HepG2 (cell line): ENCODE results near the gene SERPINA3. TPM values are rescaled to one million over a fixed set of nuclear protein-coding genes. Genes with fewer than 3 reads are reported as not detected.
A peak's percentile ranks its signal among the peaks of the same experiment; 100 is the strongest.

Experiments
- BRD4 ChIP-seq: sonication (generic); formaldehyde crosslinking; IDR thresholded peaks from 2 replicates; pipeline ENCODE4 v1.4.0; 2020; ENCODE audit warnings: missing genetic modification reagents
- FOXA1 ChIP-seq, 2 experiments: fragments of 450-650 bp in 1 of 2; sonication (generic) in 1 of 2; formaldehyde crosslinking in 1 of 2; IDR thresholded peaks; 2 replicates each; pipeline versions ENCODE4 v1.4.0 to v1.6.1; 2016 to 2020; ENCODE audit warnings: missing genetic modification reagents in 1 of 2
- FOXC1 ChIP-seq: sonication (generic); formaldehyde crosslinking; IDR thresholded peaks from 2 replicates; pipeline ENCODE4 v1.8.0; 2022; ENCODE audit warnings: mild to moderate bottlenecking, missing genetic modification reagents, borderline replicate concordance
- HDAC1 ChIP-seq: sonication (generic); formaldehyde crosslinking; IDR thresholded peaks from 2 replicates; pipeline ENCODE4 v1.5.1; 2020; ENCODE audit warnings: mild to moderate bottlenecking, missing genetic modification reagents
- LCORL ChIP-seq, 2 experiments: fragments of 450-650 bp in 1 of 2; sonication (generic) in 1 of 2; formaldehyde crosslinking in 1 of 2; IDR thresholded peaks; 2 replicates each; pipeline versions ENCODE4 v1.5.0 to v1.6.1; 2017 to 2020; ENCODE audit warnings: antibody characterized with exemption in 1 of 2, missing genetic modification reagents in 1 of 2
- MEIS2 ChIP-seq: sonication (generic); formaldehyde crosslinking; IDR thresholded peaks from 2 replicates; pipeline ENCODE4 v1.9.0; 2021; ENCODE audit warnings: mild to moderate bottlenecking, missing genetic modification reagents
- NR2C2 ChIP-seq: sonication (generic); formaldehyde crosslinking; IDR thresholded peaks from 2 replicates; pipeline ENCODE4 v1.4.0; 2020; ENCODE audit warnings: missing genetic modification reagents, mild to moderate bottlenecking, moderate library complexity, borderline replicate concordance
- NRL ChIP-seq: sonication (generic); formaldehyde crosslinking; IDR thresholded peaks from 2 replicates; pipeline ENCODE4 v1.5.0; 2020; ENCODE audit warnings: missing genetic modification reagents, mild to moderate bottlenecking, moderate library complexity, borderline replicate concordance
- ZFP41 ChIP-seq: sonication (generic); formaldehyde crosslinking; IDR thresholded peaks from 2 replicates; pipeline ENCODE4 v1.4.0; 2020; ENCODE audit warnings: mild to moderate bottlenecking, missing genetic modification reagents, borderline replicate concordance
- ZIK1 ChIP-seq: sonication (generic); formaldehyde crosslinking; IDR thresholded peaks from 2 replicates; pipeline ENCODE4 v1.5.0; 2020; ENCODE audit warnings: mild to moderate bottlenecking, low read depth, missing genetic modification reagents, borderline replicate concordance
- ZMAT5 ChIP-seq: sonication (generic); formaldehyde crosslinking; IDR thresholded peaks from 2 replicates; pipeline ENCODE4 v1.5.0; 2020; ENCODE audit warnings: mild to moderate bottlenecking, low read depth, missing genetic modification reagents, borderline replicate concordance
- ZNF136 ChIP-seq: sonication (generic); formaldehyde crosslinking; IDR thresholded peaks from 2 replicates; pipeline ENCODE4 v1.8.1; 2022; ENCODE audit warnings: low read depth, mild to moderate bottlenecking, moderate library complexity, missing genetic modification reagents
- ZNF251 ChIP-seq: sonication (generic); formaldehyde crosslinking; IDR thresholded peaks from 2 replicates; pipeline ENCODE4 v1.9.0; 2021; ENCODE audit warnings: mild to moderate bottlenecking, missing genetic modification reagents
- ZNF484 ChIP-seq: sonication (generic); formaldehyde crosslinking; IDR thresholded peaks from 2 replicates; pipeline ENCODE4 v1.5.1; 2020; ENCODE audit warnings: mild to moderate bottlenecking, low read depth, missing genetic modification reagents, borderline replicate concordance
- ZNF556 ChIP-seq: sonication (generic); formaldehyde crosslinking; IDR thresholded peaks from 2 replicates; pipeline ENCODE4 v1.4.0; 2020; ENCODE audit warnings: mild to moderate bottlenecking, missing genetic modification reagents, borderline replicate concordance
- ZNF562 ChIP-seq: sonication (generic); formaldehyde crosslinking; IDR thresholded peaks from 2 replicates; pipeline ENCODE4 v1.8.0; 2022; ENCODE audit warnings: missing genetic modification reagents, borderline replicate concordance
- ZNF720 ChIP-seq: sonication (generic); formaldehyde crosslinking; IDR thresholded peaks from 2 replicates; pipeline ENCODE4 v1.4.0; 2020; ENCODE audit warnings: missing genetic modification reagents
- ZNF790 ChIP-seq: sonication (generic); formaldehyde crosslinking; IDR thresholded peaks from 2 replicates; pipeline ENCODE4 v1.8.0; 2022; ENCODE audit warnings: missing genetic modification reagents, mild to moderate bottlenecking, borderline replicate concordance
- polyA plus RNA-seq, 8 experiments: library from polyadenylated mRNA; depleted of rRNA in 3 of 8; stranded (reverse) in 7 of 8; unstranded in 1 of 8; fragments of >200 nt; fragmentation: Illumina TruSeq in 4 of 8; extraction: Trizol in 4 of 8; gene quantifications; 2 replicates each; pipeline versions ENCODE4 v1.2.1 to v1.2.3, GENCODE V29; 2011 to 2016; ENCODE audit warnings: low read depth in 4 of 8, missing spikeins in 1 of 8, mixed read lengths in 1 of 8; ENCODE audit not compliant: insufficient read depth in 1 of 8
- total RNA-seq, 5 experiments: library from RNA; depleted of rRNA; stranded (reverse); fragments of >200 nt; fragmentation: Illumina TruSeq; extraction: Trizol; gene quantifications; 2 replicates each; pipeline ENCODE4 v1.2.3, GENCODE V29; 2016; ENCODE audit warnings: low read depth in 1 of 5
- TF ChIP-seq, protein P1 (sequence below): sonication (generic); formaldehyde crosslinking; IDR thresholded peaks from 2 replicates; pipeline ENCODE4 v1.4.0; 2020; ENCODE audit warnings: mild to moderate bottlenecking, missing genetic modification reagents, borderline replicate concordance
- TF ChIP-seq, protein P2 (sequence below): sonication (generic); formaldehyde crosslinking; IDR thresholded peaks from 2 replicates; pipeline ENCODE4 v1.4.0; 2020; ENCODE audit warnings: missing genetic modification reagents, borderline replicate concordance

SERPINA3 gene
- total and polyA plus RNA-seq, 2 of the 13 experiments (the other 11 are each of a cell fraction or from before 2014, with no cell fraction given), result 825 to 2,200 TPM

DNA sequence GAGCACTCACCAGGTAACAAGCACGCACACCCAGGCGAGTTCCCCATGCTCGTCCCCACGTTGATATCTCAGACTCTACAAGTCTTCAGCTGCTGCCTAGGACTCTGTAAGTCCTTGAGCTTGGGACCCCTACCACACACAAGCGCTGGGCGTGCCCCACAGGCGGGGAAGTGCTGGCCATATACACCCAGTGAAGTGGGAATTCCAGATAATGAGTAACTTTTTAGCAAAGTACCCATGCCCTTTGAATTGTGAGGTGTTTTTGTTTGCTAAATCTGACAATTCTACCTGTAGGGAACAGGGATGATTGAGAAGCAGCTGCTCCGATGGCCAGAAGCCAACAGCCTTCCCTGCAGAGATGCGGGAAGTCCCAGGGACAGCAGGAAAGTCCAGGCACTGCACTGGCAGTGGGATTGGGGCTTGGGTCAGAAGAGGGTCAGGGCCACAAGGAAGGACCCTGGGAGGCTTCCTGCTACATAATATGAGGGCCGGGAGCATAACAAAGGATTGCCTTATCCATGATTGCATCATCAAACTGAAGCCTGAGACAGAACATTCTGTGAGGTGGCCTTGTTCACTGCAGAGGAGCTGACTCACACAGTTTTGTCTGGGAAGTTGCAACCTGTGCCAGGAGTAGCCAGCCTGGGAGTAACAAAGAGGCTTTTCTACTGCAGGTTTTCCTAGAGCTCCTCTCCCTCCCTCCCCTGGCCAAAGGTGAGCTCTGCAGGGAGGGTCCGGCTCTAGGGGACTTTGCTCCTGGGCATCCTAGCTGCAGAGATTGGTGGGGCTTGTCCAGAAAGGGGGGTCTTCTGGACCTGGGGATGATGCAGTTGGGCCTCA, 13.2 kb upstream of the SERPINA3 start (continued):
- TF ChIP-seq ZFP41 (CRISPR knock-in tag) (no peak), ZNF251 (CRISPR knock-in tag) (no peak), ZNF556 (CRISPR knock-in tag) (no peak), MEIS2 (peak; percentile 30), FOXA1 (IDR thresholded peaks at IDR 0.05) (no peak), FOXA1 (CRISPR knock-in tag; IDR thresholded peaks at IDR 0.05) (peak; percentile 71; the same call in 1 of the 2 replicates), BRD4 (CRISPR knock-in tag) (peak; percentile 74; the same call in 1 of the 2 replicates), ZNF136 (CRISPR knock-in tag) (0 out of 2 replicates have a peak, but pooled peaks have one; percentile 68), HDAC1 (CRISPR knock-in tag) (peak; percentile 80), ZNF720 (no peak), ZNF484 (no peak), ZIK1 (no peak), ZNF790 (CRISPR knock-in tag) (no peak), NRL (CRISPR knock-in tag) (no peak; the same call in 1 of the 2 replicates), ZMAT5 (CRISPR knock-in tag) (no peak), LCORL (IDR thresholded peaks at IDR 0.05) (peak; percentile 56), LCORL (CRISPR knock-in tag; IDR thresholded peaks at IDR 0.05) (peak; percentile 87), ZNF562 (CRISPR knock-in tag) (no peak), NR2C2 (CRISPR knock-in tag) (peak; percentile 91), FOXC1 (CRISPR knock-in tag) (peak; percentile 90)
- TF ChIP-seq, protein P1, sequence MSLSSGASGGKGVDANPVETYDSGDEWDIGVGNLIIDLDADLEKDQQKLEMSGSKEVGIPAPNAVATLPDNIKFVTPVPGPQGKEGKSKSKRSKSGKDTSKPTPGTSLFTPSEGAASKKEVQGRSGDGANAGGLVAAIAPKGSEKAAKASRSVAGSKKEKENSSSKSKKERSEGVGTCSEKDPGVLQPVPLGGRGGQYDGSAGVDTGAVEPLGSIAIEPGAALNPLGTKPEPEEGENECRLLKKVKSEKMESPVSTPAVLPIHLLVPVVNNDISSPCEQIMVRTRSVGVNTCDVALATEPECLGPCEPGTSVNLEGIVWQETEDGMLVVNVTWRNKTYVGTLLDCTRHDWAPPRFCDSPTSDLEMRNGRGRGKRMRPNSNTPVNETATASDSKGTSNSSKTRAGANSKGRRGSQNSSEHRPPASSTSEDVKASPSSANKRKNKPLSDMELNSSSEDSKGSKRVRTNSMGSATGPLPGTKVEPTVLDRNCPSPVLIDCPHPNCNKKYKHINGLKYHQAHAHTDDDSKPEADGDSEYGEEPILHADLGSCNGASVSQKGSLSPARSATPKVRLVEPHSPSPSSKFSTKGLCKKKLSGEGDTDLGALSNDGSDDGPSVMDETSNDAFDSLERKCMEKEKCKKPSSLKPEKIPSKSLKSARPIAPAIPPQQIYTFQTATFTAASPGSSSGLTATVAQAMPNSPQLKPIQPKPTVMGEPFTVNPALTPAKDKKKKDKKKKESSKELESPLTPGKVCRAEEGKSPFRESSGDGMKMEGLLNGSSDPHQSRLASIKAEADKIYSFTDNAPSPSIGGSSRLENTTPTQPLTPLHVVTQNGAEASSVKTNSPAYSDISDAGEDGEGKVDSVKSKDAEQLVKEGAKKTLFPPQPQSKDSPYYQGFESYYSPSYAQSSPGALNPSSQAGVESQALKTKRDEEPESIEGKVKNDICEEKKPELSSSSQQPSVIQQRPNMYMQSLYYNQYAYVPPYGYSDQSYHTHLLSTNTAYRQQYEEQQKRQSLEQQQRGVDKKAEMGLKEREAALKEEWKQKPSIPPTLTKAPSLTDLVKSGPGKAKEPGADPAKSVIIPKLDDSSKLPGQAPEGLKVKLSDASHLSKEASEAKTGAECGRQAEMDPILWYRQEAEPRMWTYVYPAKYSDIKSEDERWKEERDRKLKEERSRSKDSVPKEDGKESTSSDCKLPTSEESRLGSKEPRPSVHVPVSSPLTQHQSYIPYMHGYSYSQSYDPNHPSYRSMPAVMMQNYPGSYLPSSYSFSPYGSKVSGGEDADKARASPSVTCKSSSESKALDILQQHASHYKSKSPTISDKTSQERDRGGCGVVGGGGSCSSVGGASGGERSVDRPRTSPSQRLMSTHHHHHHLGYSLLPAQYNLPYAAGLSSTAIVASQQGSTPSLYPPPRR (CRISPR knock-in tag), result peak; percentile 95
- TF ChIP-seq, protein P2, sequence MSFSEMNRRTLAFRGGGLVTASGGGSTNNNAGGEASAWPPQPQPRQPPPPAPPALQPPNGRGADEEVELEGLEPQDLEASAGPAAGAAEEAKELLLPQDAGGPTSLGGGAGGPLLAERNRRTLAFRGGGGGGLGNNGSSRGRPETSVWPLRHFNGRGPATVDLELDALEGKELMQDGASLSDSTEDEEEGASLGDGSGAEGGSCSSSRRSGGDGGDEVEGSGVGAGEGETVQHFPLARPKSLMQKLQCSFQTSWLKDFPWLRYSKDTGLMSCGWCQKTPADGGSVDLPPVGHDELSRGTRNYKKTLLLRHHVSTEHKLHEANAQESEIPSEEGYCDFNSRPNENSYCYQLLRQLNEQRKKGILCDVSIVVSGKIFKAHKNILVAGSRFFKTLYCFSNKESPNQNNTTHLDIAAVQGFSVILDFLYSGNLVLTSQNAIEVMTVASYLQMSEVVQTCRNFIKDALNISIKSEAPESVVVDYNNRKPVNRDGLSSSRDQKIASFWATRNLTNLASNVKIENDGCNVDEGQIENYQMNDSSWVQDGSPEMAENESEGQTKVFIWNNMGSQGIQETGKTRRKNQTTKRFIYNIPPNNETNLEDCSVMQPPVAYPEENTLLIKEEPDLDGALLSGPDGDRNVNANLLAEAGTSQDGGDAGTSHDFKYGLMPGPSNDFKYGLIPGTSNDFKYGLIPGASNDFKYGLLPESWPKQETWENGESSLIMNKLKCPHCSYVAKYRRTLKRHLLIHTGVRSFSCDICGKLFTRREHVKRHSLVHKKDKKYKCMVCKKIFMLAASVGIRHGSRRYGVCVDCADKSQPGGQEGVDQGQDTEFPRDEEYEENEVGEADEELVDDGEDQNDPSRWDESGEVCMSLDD (CRISPR knock-in tag), result peak; percentile 63; the same call in 1 of the 2 replicates
